ENCODE data around the gene STX12. TPM values are rescaled to one million over a fixed set of nuclear protein-coding genes. Genes with fewer than 3 reads are reported as not detected.
A peak's percentile ranks its signal among the peaks of the same experiment; 100 is the strongest.
"Not testable (repeated sequence)": the region's sequence is repeated elsewhere in the genome, so short reads cannot be mapped to it uniquely, and the experiment has no call there.

The STX12 gene
- polyA plus RNA-seq, 1 of the 3 experiments (the other 2 are of a cell fraction): 12.9 TPM

DNA sequence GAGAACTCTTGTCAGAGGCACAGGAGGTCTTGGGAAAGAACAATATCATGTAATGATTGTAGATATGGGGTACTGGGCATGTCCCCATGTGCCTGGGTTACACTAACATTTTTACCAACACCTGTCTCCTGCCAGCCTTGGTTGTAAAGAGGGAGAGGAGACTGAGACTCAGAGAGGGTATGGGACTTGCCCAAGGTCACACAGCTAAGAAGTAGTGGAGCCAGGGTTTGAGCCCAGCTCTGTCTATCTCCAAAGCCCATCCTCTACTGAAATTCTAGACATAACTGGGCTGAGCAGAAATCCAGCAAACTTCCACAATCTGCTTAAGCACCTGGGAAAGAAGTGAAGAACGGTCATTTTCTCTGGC is 96.7 kb downstream of the STX12 start:
- TF ChIP-seq, protein P1, sequence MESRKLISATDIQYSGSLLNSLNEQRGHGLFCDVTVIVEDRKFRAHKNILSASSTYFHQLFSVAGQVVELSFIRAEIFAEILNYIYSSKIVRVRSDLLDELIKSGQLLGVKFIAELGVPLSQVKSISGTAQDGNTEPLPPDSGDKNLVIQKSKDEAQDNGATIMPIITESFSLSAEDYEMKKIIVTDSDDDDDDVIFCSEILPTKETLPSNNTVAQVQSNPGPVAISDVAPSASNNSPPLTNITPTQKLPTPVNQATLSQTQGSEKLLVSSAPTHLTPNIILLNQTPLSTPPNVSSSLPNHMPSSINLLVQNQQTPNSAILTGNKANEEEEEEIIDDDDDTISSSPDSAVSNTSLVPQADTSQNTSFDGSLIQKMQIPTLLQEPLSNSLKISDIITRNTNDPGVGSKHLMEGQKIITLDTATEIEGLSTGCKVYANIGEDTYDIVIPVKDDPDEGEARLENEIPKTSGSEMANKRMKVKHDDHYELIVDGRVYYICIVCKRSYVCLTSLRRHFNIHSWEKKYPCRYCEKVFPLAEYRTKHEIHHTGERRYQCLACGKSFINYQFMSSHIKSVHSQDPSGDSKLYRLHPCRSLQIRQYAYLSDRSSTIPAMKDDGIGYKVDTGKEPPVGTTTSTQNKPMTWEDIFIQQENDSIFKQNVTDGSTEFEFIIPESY (IDR thresholded peaks at IDR 0.05; ENCODE audit: borderline replicate concordance, low read depth): no peak
- TF ChIP-seq RXRA (IDR thresholded peaks at IDR 0.05; ENCODE audit: borderline replicate concordance, low read depth): no peak
- TF ChIP-seq RFX5 (IDR thresholded peaks at IDR 0.05; ENCODE audit: low read length): no peak
- TF ChIP-seq FOSL2 (IDR thresholded peaks at IDR 0.05; ENCODE audit: borderline replicate concordance, low read depth): no peak
- TF ChIP-seq, protein P2, sequence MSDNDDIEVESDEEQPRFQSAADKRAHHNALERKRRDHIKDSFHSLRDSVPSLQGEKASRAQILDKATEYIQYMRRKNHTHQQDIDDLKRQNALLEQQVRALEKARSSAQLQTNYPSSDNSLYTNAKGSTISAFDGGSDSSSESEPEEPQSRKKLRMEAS (IDR thresholded peaks at IDR 0.05; ENCODE audit: low read depth): no peak

DNA sequence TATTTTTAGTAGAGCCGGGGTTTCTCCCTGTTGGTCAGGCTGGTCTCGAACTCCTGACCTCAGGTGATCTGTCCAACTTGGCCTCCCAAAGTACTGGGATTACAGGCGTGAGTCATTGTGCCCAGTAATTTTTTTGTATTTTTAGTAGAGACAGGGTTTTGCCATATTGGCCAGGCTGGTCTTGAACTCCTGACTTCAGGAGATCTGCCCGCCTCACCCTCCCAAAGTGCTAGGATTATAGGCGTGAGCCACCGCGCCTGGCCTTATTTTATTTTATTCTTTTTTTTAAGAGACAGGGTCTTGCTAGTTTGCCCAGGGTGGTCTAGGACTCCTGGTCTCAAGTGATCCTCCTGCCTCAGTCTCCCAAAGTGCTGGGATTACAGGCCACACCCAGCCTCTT is 98.1 kb downstream of the STX12 start:
- H3K4me3 ChIP-seq (ENCODE audit: low read depth in 2 of 2, low read length in 1 of 2); H3K36me3 ChIP-seq (replicated peaks in 1 of 2; ENCODE audit: control insufficient read depth in 1 of 2, insufficient read depth in 2 of 2, low read length in 1 of 2); H3K27ac ChIP-seq (ENCODE audit: low read depth in 2 of 2, low read length in 1 of 2); DNase-seq; H3K79me2 ChIP-seq (ENCODE audit: insufficient read depth); H3K9me2 ChIP-seq; H3K9ac ChIP-seq; H3K9me3 ChIP-seq; H3K4me2 ChIP-seq; H3K27me3 ChIP-seq (ENCODE audit: insufficient read depth); H2AFZ ChIP-seq (ENCODE audit: low read depth); H4K20me1 ChIP-seq (ENCODE audit: insufficient read depth); POLR2A ChIA-PET: not testable (repeated sequence)
- WGBS (ENCODE audit: low lambda C conversion rate): 85% methylated on average over 7 of the region's 7 CpGs
- Histone ChIP-seq H3F3A (replicated peaks; ENCODE audit: insufficient read depth) (peaks cover 18% of the 10 kb centered on the region), H3K4me1 (ENCODE audit: control insufficient read depth in 1 of 2, insufficient read depth in 2 of 2, low read depth in 1 of 2, low read length in 1 of 2) (peaks cover 0 to 11% of the 10 kb centered on the region in 2 experiments; a peak in 1 of 4 replicates)
- CTCF ChIA-PET: interaction anchor here (0.8 kb wide), 1 partner anchor 220 kb away, joined by 3 read pairs; no protein-coding TSS in a partner anchor

More for the DNA sequence above, 96.7 kb downstream of the STX12 start:
- no peaks in the 10 kb centered on the region for H3K36me3 ChIP-seq (replicated peaks in 1 of 2; ENCODE audit: control insufficient read depth in 1 of 2, insufficient read depth in 2 of 2, low read length in 1 of 2)
- no peak overlapping the region for H2AFZ ChIP-seq (ENCODE audit: low read depth)
- H3K9me2 ChIP-seq: no peaks in the 10 kb centered on the region
- peaks cover 0 to 8% of the 10 kb centered on the region in 2 experiments; a peak in 1 of 4 replicates for H3K4me1 ChIP-seq (ENCODE audit: control insufficient read depth in 1 of 2, insufficient read depth in 2 of 2, low read depth in 1 of 2, low read length in 1 of 2)
- peaks cover 16% of the 10 kb centered on the region for H3F3A ChIP-seq (replicated peaks; ENCODE audit: insufficient read depth)
- DNase-seq: no peak
- POLR2A ChIA-PET: no interaction called here
- 100% methylated on average over 1 of the region's 1 CpG for WGBS (ENCODE audit: low lambda C conversion rate)
- no peaks in the 10 kb centered on the region for H4K20me1 ChIP-seq (ENCODE audit: insufficient read depth)
- H3K4me3 ChIP-seq (ENCODE audit: low read depth in 2 of 2, low read length in 1 of 2): no peak overlapping the region
- no peaks in the 10 kb centered on the region for H3K9me3 ChIP-seq
- H3K27me3 ChIP-seq (ENCODE audit: insufficient read depth): no peaks in the 10 kb centered on the region
- no peak overlapping the region for H3K4me2 ChIP-seq
- H3K9ac ChIP-seq: no peak overlapping the region
- no peaks in the 10 kb centered on the region for H3K79me2 ChIP-seq (ENCODE audit: insufficient read depth)
- CTCF ChIA-PET: no interaction called here
- no peak overlapping the region for H3K27ac ChIP-seq (ENCODE audit: low read depth in 2 of 2, low read length in 1 of 2)

DNA sequence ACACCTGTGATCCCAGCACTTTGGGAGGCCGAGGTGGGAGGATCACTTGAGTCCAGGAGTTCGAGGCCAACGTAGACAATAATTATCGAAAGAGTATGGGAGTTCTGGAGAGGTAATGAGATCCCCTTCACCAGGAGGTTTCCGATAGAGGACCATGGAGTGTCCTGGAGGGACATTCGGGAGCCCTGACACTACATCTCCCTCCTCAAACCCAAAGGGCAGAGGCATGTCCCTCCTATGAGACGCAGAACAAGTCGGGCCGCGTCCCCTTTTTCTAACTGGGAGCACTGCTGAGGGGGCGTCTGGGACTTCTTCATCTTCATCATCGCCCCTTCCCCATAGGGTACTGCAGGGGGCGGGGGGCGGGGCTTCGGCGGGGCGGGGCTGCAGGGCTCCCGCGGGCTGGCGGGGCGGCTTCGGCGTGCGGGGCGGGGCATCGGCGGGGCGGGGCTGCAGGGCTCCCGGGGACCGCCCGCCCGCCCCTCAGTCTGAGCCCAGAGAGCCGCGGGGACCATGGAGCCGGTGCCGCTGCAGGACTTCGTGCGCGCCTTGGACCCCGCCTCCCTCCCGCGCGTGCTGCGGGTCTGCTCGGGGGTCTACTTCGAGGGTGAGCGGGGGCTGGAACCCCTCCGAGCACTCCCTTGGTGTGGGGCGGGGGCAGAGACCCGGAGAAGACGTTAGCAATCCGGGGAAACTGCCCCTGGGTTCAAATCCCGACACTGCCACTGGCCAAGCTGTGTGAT is 99.2 kb downstream of the STX12 start, which contains the start of gene THEMIS2:
THEMIS2 (plus strand) TSS at position 486 of the 743 bp plus-strand sequence; CDS start at position 514, 28 bp downstream.
- H3K9ac ChIP-seq: peak within 1 kb of the TSS; percentile 50
- peak within 1 kb of the TSS; percentile 98 for H2AFZ ChIP-seq (ENCODE audit: low read depth)
- H3K27me3 ChIP-seq (ENCODE audit: insufficient read depth): no peaks in the 10 kb centered on the region
- no peaks in the 10 kb centered on the region for H3K9me2 ChIP-seq
- no peaks in the 10 kb centered on the region for H4K20me1 ChIP-seq (ENCODE audit: insufficient read depth)
- DNase-seq: peak; percentile 98
- H3K9me3 ChIP-seq: no peaks in the 10 kb centered on the region
- POLR2A ChIA-PET: interaction anchor here (1.4 kb wide), 1 partner anchor 9 kb away, joined by 5 read pairs; no protein-coding TSS in a partner anchor
- peak within 1 kb of the TSS; percentile 92 for H3K4me2 ChIP-seq
- no peaks in the 10 kb centered on the region for H3K79me2 ChIP-seq (ENCODE audit: insufficient read depth)
- H3K27ac ChIP-seq (ENCODE audit: low read depth in 2 of 2, low read length in 1 of 2): peak within 1 kb of the TSS in 1 of 2 experiments; percentile 11; a peak in 1 of 4 replicates
- no peak for TF ChIP-seq FOXM1 (IDR thresholded peaks at IDR 0.05; ENCODE audit: low read depth)
- TF ChIP-seq POLR2AphosphoS5 (IDR thresholded peaks at IDR 0.05; ENCODE audit: low read depth, low read length): 0 out of 2 replicates have a peak, but pooled peaks have one; percentile 25
- TF ChIP-seq TAF1 (IDR thresholded peaks at IDR 0.05; ENCODE audit: borderline replicate concordance, low read depth, low read length): peak; percentile 57
- TF ChIP-seq EZH2phosphoT487 (IDR thresholded peaks at IDR 0.05; ENCODE audit: borderline replicate concordance, low read depth): no peak
- H3K4me1 ChIP-seq (ENCODE audit: control insufficient read depth in 1 of 2, insufficient read depth in 2 of 2, low read depth in 1 of 2, low read length in 1 of 2): peaks cover 0 to 14% of the 10 kb centered on the region in 2 experiments; a peak in 1 of 4 replicates
- CTCF ChIA-PET: interaction anchor here (1.0 kb wide), 1 partner anchor 15 kb away, joined by 3 read pairs; no protein-coding TSS in a partner anchor
- WGBS (ENCODE audit: low lambda C conversion rate): 19% methylated on average over 13 of the region's 53 CpGs
- no peaks in the 10 kb centered on the region for H3K36me3 ChIP-seq (replicated peaks in 1 of 2; ENCODE audit: control insufficient read depth in 1 of 2, insufficient read depth in 2 of 2, low read length in 1 of 2)
- peaks cover 18% of the 10 kb centered on the region for H3F3A ChIP-seq (replicated peaks; ENCODE audit: insufficient read depth)
- H3K4me3 ChIP-seq (ENCODE audit: low read depth in 2 of 2, low read length in 1 of 2): peak within 1 kb of the TSS; percentile 64 to 81

Measured in SK-N-SH (cell line).